ENCODE data around the gene HOXB5.

The HOXB5 gene

GRCh38 chr17:48559122-48559839, 34.3 kb downstream of the HOXB5 start:
- DNase-seq = no peak

- no peak for DNase-seq
Measured at GRCh38 chr17:48558831-48559121, 34.8 kb downstream of the HOXB5 start.

- DNase-seq = no peak
Measured at GRCh38 chr17:48558057-48558830, 35.3 kb downstream of the HOXB5 start.

- no peak for DNase-seq
Measured at GRCh38 chr17:48556576-48557401, 36.8 kb downstream of the HOXB5 start.

DNA sequence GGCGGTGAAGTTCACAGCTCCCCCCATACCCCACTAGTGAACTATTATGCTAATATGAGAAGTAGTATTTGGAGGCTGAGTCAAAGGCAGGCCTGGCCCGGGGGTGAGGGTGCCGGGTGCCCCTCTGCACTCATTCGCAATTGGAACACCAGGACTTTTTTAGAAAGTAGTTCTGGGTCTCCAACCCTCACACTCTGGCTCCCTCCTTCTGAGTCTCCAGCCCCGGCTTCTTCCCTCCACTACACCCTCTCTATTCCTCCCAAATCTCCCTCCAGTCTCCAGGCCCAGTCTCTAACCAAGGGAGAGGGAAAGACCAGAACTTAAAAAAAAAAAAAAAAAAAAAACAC, 37.4 kb downstream of the HOXB5 start:
- no peak for DNase-seq

GRCh38 chr17:48555258-48556228, 38.0 kb downstream of the HOXB5 start:
- DNase-seq = no peak

GRCh38 chr17:48554412-48555257, 38.9 kb downstream of the HOXB5 start:
- DNase-seq = no peak

DNA sequence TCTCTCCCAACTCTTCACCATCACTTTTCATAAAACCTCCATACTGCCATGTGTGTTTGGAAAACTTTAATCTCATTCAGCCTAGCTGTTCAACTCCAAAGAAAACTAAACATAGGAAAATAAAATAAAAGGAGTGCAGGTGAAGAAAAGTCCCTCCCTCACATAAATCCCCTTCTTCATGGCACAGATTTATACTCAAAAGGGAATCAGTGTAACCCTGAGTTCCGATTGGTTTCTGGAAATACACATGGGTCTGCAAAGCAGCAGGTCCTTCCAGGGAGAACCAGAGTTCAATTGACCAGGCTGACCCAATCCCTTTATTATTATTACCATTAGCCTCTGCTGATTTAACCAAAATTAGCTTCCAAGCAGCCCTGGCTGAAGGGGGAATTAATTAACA, 39.8 kb downstream of the HOXB5 start:
- no peak for DNase-seq

- no peak for DNase-seq
Measured at GRCh38 chr17:48553190-48553547, 40.4 kb downstream of the HOXB5 start.

- no peak for DNase-seq
Measured at GRCh38 chr17:48552466-48553189, 41.0 kb downstream of the HOXB5 start.

DNA sequence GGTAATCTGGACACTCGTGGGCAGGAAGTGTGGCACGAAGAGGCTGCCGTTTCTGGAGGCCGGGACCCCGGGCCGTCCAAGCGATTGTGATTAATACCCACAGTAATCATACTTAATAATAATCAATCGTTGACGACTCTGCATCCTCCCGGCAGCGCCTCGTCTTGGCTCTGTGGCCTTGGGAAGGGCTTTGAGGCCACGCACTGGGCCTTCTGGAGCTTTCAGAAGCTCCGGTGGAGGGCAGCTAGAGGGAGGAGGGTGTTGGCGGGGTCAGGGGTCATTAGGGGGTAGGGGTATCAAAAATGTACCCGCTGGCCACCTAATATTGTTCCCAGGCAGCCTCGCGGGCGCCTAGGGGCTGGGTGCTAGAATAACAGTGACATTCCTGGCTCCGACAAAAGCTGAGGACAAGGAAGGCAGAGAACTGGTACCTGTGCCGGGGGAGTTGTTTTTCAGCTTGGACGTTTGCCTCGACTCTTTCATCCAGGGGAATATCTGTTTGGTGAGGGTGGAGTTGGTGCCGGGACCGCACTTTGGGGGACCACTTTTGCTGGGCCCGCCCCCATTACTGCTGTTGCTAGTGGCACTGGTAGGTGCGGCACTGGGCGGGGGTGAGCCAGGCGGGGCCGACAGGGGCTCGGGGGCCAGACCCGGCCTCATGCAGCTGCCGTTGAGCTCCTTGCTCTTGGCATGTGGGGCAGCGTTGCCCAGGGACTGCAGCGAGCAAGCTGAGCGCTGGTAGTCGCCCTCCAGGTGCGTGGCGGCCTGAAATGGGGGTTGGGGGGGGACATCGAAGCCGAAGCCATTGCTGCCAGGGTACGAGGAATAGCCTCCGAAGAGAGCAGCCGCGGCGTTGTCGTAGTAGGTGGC, 41.7 kb downstream of the HOXB5 start:
- no peak for DNase-seq

DNA sequence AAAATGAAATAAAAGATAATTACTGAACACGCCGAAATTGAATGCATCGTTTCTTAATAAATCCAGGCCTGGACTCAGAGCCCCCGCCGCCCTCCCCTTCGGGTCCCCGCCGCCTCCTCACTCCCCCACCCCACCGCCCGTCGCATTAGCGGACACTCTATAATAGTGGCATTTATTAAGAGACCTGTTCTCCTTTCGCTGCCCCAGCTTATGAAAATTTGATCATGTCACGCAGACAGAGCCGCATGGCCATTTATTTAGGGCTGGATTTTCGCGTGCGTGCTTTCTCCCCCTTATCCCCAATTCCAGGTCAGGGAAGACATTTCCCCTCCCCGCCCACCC, 42.4 kb downstream of the HOXB5 start:
- no peak for DNase-seq

DNA sequence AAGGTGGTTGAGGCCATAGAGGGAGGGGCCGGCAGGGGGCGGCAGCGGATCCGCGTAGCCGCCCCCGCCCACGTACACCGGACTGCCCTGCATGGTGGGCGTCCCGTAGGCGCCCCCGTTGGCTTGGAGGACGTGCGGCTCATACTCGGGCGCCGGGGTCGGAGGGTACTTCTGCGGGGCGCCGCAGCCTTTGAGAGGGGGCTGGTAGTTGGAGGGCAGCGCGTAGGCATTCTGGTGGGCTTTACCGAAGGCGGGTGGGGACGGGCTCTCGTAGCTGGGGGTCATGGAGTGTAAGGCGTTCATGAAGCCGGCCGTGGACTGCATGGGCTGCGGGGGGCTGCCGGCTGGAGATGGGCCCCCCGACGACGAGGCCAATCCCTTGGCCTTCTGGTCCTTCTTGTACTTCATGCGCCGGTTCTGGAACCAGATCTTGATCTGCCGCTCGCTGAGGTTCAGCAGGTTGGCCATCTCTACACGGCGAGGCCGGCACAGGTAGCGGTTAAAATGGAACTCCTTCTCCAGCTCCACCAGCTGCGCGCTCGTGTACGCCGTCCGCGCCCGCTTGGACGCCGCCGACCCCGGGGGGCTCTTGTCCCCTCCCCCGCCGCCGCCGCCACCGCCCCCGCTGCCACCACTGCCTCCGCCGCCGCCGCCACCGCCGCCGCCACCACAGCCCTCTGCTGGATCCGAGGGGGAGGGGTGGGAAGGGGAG, 42.9 kb downstream of the HOXB5 start:
- DNase-seq = no peak

DNA sequence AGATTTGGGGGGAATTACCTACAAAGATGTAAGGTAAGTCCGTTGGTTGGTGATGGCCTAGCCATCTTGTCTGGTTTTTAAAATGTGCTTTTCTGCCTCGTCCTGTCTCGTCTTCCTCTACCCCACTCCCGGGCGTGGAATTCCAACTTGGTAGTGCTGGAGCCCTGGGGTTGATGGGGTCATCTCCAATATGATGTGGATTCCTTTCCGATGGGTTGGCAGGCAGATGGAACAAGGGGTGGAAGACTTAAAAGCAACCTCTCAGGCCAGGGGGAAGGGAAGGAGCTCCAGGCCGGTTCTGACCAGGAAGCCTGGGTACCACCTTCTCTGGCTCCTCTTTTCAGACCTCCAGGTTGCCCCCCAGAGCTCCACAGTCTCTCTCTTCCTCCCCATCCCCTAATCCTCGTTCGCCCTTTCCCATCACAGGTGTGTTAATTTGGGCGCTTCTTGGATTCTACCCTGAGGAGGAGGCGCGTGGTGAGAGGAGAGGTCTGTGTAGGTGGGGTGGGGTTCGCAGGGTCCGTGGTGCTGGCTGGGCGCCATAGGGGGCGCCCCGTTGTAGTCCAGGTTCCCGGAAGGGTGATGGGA, 43.6 kb downstream of the HOXB5 start:
- DNase-seq = no peak

GRCh38 chr17:48549281-48549630, 44.3 kb downstream of the HOXB5 start:
- no peak for DNase-seq

GRCh38 chr17:48548523-48549280, 44.9 kb downstream of the HOXB5 start:
- DNase-seq = no peak

GRCh38 chr17:48547808-48548522, 45.6 kb downstream of the HOXB5 start:
- no peak for DNase-seq
